HFFc6 (cell line): Measurements from ENCODE around the gene F13A1. TPM values are rescaled to one million over a fixed set of nuclear protein-coding genes. Genes with fewer than 3 reads are reported as not detected.

Experiments used
- DNase-seq: peaks from one replicate; pipeline ENCODE4 v3.0.0-alpha.2; 2018
- H3K27ac Mint-ChIP-seq: 2 replicates; pipeline ENCODE4 v1.8.0; 2020; ENCODE audit warnings: mild to moderate bottlenecking, mixed read lengths
- H3K27me3 Mint-ChIP-seq: 2 replicates; pipeline ENCODE4 v1.8.0; 2021; ENCODE audit warnings: mild to moderate bottlenecking, moderate library complexity, mixed read lengths; ENCODE audit not compliant: insufficient read depth
- H3K36me3 Mint-ChIP-seq: 2 replicates; pipeline ENCODE4 v1.8.0; 2021; ENCODE audit warnings: low read depth, mixed read lengths
- H3K4me1 Mint-ChIP-seq: 2 replicates; pipeline ENCODE4 v1.8.0; 2020; ENCODE audit warnings: low read depth, mixed read lengths
- H3K4me3 Mint-ChIP-seq: 2 replicates; pipeline ENCODE4 v1.8.0; 2020; ENCODE audit warnings: mild to moderate bottlenecking, moderate library complexity, mixed read lengths
- H3K9me3 Mint-ChIP-seq: 2 replicates; pipeline ENCODE4 v1.8.0; 2020; ENCODE audit warnings: mild to moderate bottlenecking, mixed read lengths
- total RNA-seq, 6 experiments: library from RNA; stranded (reverse); fragmentation: NEBNext Ultra II Directional; extraction: Animal tissue kit (Norgen Biotek cat#: 25700); gene quantifications; 2 replicates in 1 of 6; 3 replicates in 5 of 6; pipeline ENCODE4 v1.2.3, GENCODE V29; 2021
- TF ChIP-seq, protein P1 (sequence below): fragments of 200-600 bp; sonication (generic); IDR thresholded peaks from 2 replicates; pipeline ENCODE4 v1.5.0; 2021; ENCODE audit warnings: antibody characterized with exemption, mild to moderate bottlenecking

The F13A1 gene
- total RNA-seq, 6 experiments from 2014 or later: 0.06 TPM; not detected in 5

GRCh38 chr6:6148192-6148815 lies 172.2 kb downstream of the F13A1 start:
- TF ChIP-seq, protein P1, sequence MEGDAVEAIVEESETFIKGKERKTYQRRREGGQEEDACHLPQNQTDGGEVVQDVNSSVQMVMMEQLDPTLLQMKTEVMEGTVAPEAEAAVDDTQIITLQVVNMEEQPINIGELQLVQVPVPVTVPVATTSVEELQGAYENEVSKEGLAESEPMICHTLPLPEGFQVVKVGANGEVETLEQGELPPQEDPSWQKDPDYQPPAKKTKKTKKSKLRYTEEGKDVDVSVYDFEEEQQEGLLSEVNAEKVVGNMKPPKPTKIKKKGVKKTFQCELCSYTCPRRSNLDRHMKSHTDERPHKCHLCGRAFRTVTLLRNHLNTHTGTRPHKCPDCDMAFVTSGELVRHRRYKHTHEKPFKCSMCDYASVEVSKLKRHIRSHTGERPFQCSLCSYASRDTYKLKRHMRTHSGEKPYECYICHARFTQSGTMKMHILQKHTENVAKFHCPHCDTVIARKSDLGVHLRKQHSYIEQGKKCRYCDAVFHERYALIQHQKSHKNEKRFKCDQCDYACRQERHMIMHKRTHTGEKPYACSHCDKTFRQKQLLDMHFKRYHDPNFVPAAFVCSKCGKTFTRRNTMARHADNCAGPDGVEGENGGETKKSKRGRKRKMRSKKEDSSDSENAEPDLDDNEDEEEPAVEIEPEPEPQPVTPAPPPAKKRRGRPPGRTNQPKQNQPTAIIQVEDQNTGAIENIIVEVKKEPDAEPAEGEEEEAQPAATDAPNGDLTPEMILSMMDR: no peak
- Mint-ChIP-seq H3K27me3 (no peaks in the 10 kb centered on the region), H3K9me3 (peaks cover 70% of the 10 kb centered on the region), H3K27ac (no peak overlapping the region), H3K4me1 (no peaks in the 10 kb centered on the region), H3K36me3 (peaks cover 5% of the 10 kb centered on the region; the same call in 1 of the 2 replicates), H3K4me3 (no peak overlapping the region)
- no peak for DNase-seq

DNA sequence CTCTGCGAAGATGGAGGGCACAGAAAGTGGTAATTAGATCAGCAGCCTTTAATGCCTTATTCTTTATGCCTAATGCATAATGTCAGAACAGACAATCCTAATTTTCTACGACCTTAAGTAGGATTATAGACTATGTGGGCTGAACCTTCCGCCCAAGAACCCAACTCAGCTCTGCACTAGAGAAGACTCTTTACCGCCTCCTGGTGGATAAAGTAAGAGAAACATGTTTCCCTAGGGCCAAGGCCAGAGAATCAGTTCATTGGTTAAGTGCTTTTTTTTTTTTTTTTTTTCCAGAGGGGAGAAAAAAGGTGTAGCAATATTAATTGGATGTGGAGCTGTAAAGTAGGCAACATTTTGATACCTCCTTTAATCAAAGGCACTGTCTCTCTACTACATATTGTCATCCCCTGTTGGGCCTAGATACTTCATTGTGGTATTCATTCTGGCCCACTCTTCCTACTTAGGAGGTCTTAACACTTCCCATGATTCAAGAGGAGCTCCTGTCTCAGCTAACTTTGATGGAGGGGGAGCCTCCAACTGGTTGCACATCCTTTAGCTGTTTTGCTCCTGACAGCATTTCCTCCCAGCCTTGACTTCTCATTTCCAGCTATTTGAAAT lies 188.9 kb downstream of the F13A1 start:
- Mint-ChIP-seq H3K4me3 (no peak overlapping the region), H3K36me3 (no peaks in the 10 kb centered on the region), H3K9me3 (peaks cover 47% of the 10 kb centered on the region), H3K27me3 (peaks cover 2% of the 10 kb centered on the region; the same call in 1 of the 2 replicates), H3K27ac (no peak overlapping the region), H3K4me1 (no peaks in the 10 kb centered on the region)
- no peak for DNase-seq
- TF ChIP-seq, protein P1: peak; percentile 62

GRCh38 chr6:6125495-6125894 lies 195.0 kb downstream of the F13A1 start:
- Mint-ChIP-seq H3K9me3 (peaks cover 56% of the 10 kb centered on the region), H3K4me3 (no peak overlapping the region), H3K27ac (no peak overlapping the region), H3K4me1 (no peaks in the 10 kb centered on the region), H3K36me3 (peaks cover 7% of the 10 kb centered on the region), H3K27me3 (peaks cover 2% of the 10 kb centered on the region; the same call in 1 of the 2 replicates)
- DNase-seq: no peak
- TF ChIP-seq, protein P1: no peak

GRCh38 chr6:6123803-6124202 lies 196.7 kb downstream of the F13A1 start:
- Mint-ChIP-seq H3K9me3 (peaks cover 68% of the 10 kb centered on the region), H3K4me1 (no peaks in the 10 kb centered on the region), H3K4me3 (no peak overlapping the region), H3K27ac (no peak overlapping the region), H3K36me3 (peaks cover 7% of the 10 kb centered on the region), H3K27me3 (no peaks in the 10 kb centered on the region)
- TF ChIP-seq, protein P1: no peak
- no peak for DNase-seq

DNA sequence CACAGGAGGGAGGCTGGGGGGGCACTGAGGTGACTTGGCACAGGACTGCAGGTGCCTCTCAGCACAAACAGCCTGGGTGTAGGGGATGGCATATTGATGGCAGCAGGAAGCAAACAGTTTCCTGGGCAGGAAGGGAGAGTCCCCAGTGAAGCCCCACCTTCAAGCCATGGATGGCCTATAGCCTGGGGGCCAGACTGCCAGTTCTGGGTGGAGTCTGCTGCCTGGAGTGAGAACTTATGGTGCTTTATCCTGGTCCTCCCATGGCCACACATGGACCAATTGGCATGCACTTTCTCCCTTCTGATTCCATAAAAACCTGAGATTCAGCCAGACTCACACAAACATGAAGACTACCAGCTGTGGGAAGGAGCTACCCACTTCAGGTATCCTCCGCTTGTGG lies 198.5 kb downstream of the F13A1 start:
- Mint-ChIP-seq H3K4me1 (no peaks in the 10 kb centered on the region), H3K9me3 (peaks cover 77% of the 10 kb centered on the region), H3K27me3 (no peaks in the 10 kb centered on the region), H3K27ac (no peak overlapping the region), H3K4me3 (no peak overlapping the region), H3K36me3 (peaks cover 7% of the 10 kb centered on the region)
- TF ChIP-seq, protein P1: no peak
- no peak for DNase-seq
